Spleen (tissue), 7 donors: Measurements from ENCODE around the gene PTPRG.

ENCODE experiments used
- POLR2AphosphoS5 ChIP-seq, 3 donors: sonication (generic); formaldehyde crosslinking; IDR thresholded peaks; one replicate each; pipeline ENCODE4 v1.5.1; 2017; ENCODE audit warnings: antibody characterized with exemption in 3 of 3
- TF ChIP-seq, protein P1 (sequence below), 11 experiments: fragments of 200-600 bp in 7 of 11; fragments of 450-650 bp in 4 of 11; sonication (generic) in 4 of 11; IDR thresholded peaks in 8 of 11; conservative IDR thresholded peaks in 3 of 11; 1 replicate in 7 of 11; 2 replicates in 4 of 11; pipeline versions ENCODE4 v1.4.0 to v1.8.0; 2016 to 2021; ENCODE audit warnings: antibody characterized with exemption in 11 of 11, inconsistent platforms in 4 of 11, mild to moderate bottlenecking in 1 of 11
- donor health status: DM: no; HTN: no; CAD: no; lungs with moderate emphysema.
- donor health status: DM: no; HTN: no; CAD: no.
- donor health status: DM: no; HTN: no; CAD: no.

DNA sequence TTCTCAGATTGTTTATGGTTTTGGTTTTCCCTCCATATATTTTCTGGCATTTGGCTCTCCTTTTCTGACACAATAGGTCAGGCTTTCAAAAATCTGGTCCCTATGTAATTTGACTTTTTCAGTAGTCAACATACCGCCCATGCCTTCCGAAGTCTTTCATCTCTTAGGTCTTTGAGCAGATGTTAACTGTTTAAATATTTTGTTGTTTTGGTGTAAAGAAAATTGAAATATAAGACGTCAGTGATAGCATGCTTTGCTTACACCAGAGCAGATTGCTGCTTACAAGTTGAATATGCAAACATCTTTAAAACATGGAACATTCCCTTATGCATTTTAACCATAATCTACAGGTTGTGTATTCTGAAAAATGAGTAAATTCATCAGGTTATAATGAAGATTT, 233.0 kb downstream of the PTPRG start:
- TF ChIP-seq, protein P1, sequence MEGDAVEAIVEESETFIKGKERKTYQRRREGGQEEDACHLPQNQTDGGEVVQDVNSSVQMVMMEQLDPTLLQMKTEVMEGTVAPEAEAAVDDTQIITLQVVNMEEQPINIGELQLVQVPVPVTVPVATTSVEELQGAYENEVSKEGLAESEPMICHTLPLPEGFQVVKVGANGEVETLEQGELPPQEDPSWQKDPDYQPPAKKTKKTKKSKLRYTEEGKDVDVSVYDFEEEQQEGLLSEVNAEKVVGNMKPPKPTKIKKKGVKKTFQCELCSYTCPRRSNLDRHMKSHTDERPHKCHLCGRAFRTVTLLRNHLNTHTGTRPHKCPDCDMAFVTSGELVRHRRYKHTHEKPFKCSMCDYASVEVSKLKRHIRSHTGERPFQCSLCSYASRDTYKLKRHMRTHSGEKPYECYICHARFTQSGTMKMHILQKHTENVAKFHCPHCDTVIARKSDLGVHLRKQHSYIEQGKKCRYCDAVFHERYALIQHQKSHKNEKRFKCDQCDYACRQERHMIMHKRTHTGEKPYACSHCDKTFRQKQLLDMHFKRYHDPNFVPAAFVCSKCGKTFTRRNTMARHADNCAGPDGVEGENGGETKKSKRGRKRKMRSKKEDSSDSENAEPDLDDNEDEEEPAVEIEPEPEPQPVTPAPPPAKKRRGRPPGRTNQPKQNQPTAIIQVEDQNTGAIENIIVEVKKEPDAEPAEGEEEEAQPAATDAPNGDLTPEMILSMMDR (IDR thresholded peaks at IDR 0.05 in 8 of 11, conservative IDR thresholded peaks at IDR 0.05 in 3 of 11) = no peak
- no peak for TF ChIP-seq POLR2AphosphoS5 (IDR thresholded peaks at IDR 0.05)
